OCI-LY1 (cell line): ENCODE results near the gene COX4I1.

ENCODE experiments used
- H2AFZ ChIP-seq: fragments of 200-600 bp; sonication (generic), shearing (Covaris generic); 2 replicates; pipeline ENCODE4 v1.6.0; 2014; ENCODE audit warnings: antibody characterized with exemption, mild to moderate bottlenecking, low read length
- H3F3A ChIP-seq: fragments of 200-600 bp; sonication (generic), shearing (Covaris generic); 2 replicates; pipeline ENCODE4 v1.6.0; 2014; ENCODE audit warnings: mild to moderate bottlenecking, antibody characterized with exemption, low read length, moderate library complexity; ENCODE audit not compliant: insufficient read depth
- H3K27ac ChIP-seq: fragments of 200-600 bp; sonication (generic); 2 replicates; pipeline ENCODE4 v1.5.1; 2014; ENCODE audit warnings: low read length, mixed run types, mild to moderate bottlenecking, low read depth; ENCODE audit not compliant: poor library complexity, severe bottlenecking
- H3K27me3 ChIP-seq: fragments of 200-600 bp; sonication (generic); 2 replicates; pipeline ENCODE4 v1.6.0; 2014; ENCODE audit warnings: antibody characterized with exemption, mild to moderate bottlenecking, low read length, moderate library complexity; ENCODE audit not compliant: insufficient read depth
- H3K36me3 ChIP-seq: fragments of 200-600 bp; sonication (generic); 2 replicates; pipeline ENCODE4 v1.6.1; 2014; ENCODE audit warnings: mild to moderate bottlenecking, antibody characterized with exemption, low read length, moderate library complexity, mixed read lengths; ENCODE audit not compliant: insufficient read depth
- H3K4me1 ChIP-seq: fragments of 200-600 bp; sonication (generic); 2 replicates; pipeline ENCODE4 v1.5.1; 2014; ENCODE audit warnings: mild to moderate bottlenecking, low read length, moderate library complexity; ENCODE audit not compliant: insufficient read depth, severe bottlenecking
- H3K4me2 ChIP-seq: fragments of 200-600 bp; sonication (generic), shearing (Covaris generic); 2 replicates; pipeline ENCODE4 v1.6.1; 2014; ENCODE audit warnings: low read length
- H3K4me3 ChIP-seq: fragments of 200-600 bp; sonication (generic); 2 replicates; pipeline ENCODE4 v1.5.1; 2014; ENCODE audit warnings: low read length, low read depth, mild to moderate bottlenecking, mixed read lengths; ENCODE audit not compliant: poor library complexity, severe bottlenecking
- H3K79me2 ChIP-seq: fragments of 200-600 bp; shearing (Covaris generic); 2 replicates; pipeline ENCODE4 v1.6.1; 2016; ENCODE audit warnings: mixed run types, low read length, mixed read lengths; ENCODE audit not compliant: insufficient read depth
- H3K9ac ChIP-seq: fragments of 200-600 bp; sonication (generic), shearing (Covaris generic); 2 replicates; pipeline ENCODE4 v1.6.1; 2014; ENCODE audit warnings: mild to moderate bottlenecking, low read length, mixed read lengths
- H3K9me2 ChIP-seq: fragments of 200-600 bp; sonication (generic), shearing (Covaris generic); 2 replicates; pipeline ENCODE4 v1.6.1; 2014; ENCODE audit warnings: low read depth, mild to moderate bottlenecking, low read length, mixed read lengths
- H3K9me3 ChIP-seq: fragments of 200-600 bp; shearing (Covaris generic); 2 replicates; pipeline ENCODE4 v1.6.1; 2014; ENCODE audit warnings: low read length, mixed read lengths
- H4K20me1 ChIP-seq: fragments of 200-600 bp; sonication (generic), shearing (Covaris generic); 2 replicates; pipeline ENCODE4 v1.6.0; 2016; ENCODE audit warnings: mild to moderate bottlenecking, low read length; ENCODE audit not compliant: insufficient read depth
- CTCF ChIP-seq: fragments of 200-600 bp; sonication (generic), shearing (Covaris generic); IDR thresholded peaks from 2 replicates; pipeline ENCODE4 v1.5.1; 2017; ENCODE audit warnings: mild to moderate bottlenecking, antibody characterized with exemption, low read length, moderate library complexity, mixed read lengths
- EZH2 ChIP-seq: fragments of 200-600 bp; sonication (generic), shearing (Covaris generic); IDR thresholded peaks from 2 replicates; pipeline ENCODE4 v1.8.0; 2017; ENCODE audit warnings: borderline replicate concordance, mixed run types, mild to moderate bottlenecking, antibody characterized with exemption, low read length, moderate library complexity, mixed read lengths

COX4I1 gene

DNA sequence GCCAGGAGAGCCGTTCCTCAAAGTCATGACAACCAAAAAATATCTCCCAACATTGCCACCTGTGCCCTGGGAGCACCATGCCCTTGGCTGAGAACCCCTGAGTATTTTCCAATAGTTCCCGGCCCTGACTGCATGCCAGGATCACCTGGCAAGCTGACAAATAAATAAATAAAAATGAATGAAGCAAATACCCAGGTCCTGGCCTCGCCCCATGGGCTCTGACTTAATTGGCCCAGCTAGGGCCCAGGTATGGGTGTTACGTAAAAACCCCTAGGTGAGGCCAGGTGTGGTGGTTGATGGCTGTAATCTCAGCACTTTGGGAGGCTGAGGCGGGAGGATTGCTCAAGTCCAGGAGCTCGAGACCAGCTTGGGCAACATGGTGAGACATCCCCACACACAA, 45.9 kb upstream of the COX4I1 start:
- no peak overlapping the region for H3K4me2 ChIP-seq
- no peaks in the 10 kb centered on the region for H3K9me3 ChIP-seq
- peaks cover 4% of the 10 kb centered on the region; the same call in 1 of the 2 replicates for H3F3A ChIP-seq
- H3K9me2 ChIP-seq: no peaks in the 10 kb centered on the region
- H3K9ac ChIP-seq: no peak overlapping the region
- H2AFZ ChIP-seq: no peak overlapping the region
- H3K27ac ChIP-seq: peak overlapping the region; percentile 35
- peaks cover 9% of the 10 kb centered on the region; the same call in 1 of the 2 replicates for H3K27me3 ChIP-seq
- TF ChIP-seq CTCF (no peak), EZH2 (no peak)
- H3K79me2 ChIP-seq: no peaks in the 10 kb centered on the region
- H4K20me1 ChIP-seq: no peaks in the 10 kb centered on the region
- no peaks in the 10 kb centered on the region for H3K36me3 ChIP-seq
- peaks cover 81% of the 10 kb centered on the region for H3K4me1 ChIP-seq
- no peak overlapping the region for H3K4me3 ChIP-seq

DNA sequence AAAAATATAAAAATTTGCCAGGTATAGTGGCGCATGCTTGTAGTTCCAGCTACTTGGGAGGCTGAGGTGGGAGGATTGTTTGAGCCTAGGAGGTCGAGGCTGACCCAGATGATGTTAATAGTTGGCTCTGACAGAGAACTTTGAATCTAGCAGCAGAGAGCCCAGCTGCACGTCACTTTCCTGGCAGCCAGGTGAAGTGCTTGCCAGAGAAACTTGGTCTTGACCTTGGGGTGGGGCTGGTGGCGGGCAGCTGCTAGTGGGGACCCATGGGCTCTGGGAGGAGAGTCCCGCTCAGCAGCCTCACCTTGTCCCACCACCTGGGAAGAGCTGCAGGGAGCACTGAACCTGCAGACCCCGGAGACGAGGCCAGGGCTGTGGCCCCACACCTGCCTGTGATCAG, 45.5 kb upstream of the COX4I1 start:
- peaks cover 85% of the 10 kb centered on the region for H3K4me1 ChIP-seq
- H3K27ac ChIP-seq: peak overlapping the region; percentile 32
- no peak overlapping the region for H3K4me2 ChIP-seq
- no peaks in the 10 kb centered on the region for H3K9me3 ChIP-seq
- no peak overlapping the region for H3K4me3 ChIP-seq
- H3K27me3 ChIP-seq: peaks cover 9% of the 10 kb centered on the region; the same call in 1 of the 2 replicates
- no peaks in the 10 kb centered on the region for H4K20me1 ChIP-seq
- H3K9me2 ChIP-seq: no peaks in the 10 kb centered on the region
- peaks cover 4% of the 10 kb centered on the region; the same call in 1 of the 2 replicates for H3F3A ChIP-seq
- no peaks in the 10 kb centered on the region for H3K36me3 ChIP-seq
- TF ChIP-seq EZH2 (no peak), CTCF (no peak)
- H3K79me2 ChIP-seq: no peaks in the 10 kb centered on the region
- H3K9ac ChIP-seq: no peak overlapping the region
- no peak overlapping the region for H2AFZ ChIP-seq

DNA sequence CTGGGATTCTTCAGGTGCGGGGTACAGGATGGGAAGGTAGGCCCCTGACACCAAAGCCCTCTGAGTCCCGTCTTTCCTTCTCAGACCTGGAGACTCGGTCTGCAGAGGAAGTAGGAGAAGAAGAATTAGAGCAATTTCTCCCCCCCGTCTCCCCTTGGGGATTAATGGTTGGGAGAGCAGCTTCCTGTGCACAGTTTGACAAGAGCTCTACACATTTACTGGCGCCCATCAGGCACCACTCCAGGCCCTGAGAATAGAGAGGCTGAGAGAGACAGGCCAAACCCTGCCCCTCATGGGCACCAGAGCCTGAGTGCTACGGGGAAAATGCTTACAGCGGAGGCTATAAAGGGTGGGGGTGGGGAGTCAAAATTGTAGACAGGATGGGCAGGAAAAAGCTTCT, 45.1 kb upstream of the COX4I1 start:
- H2AFZ ChIP-seq: no peak overlapping the region
- H3K36me3 ChIP-seq: no peaks in the 10 kb centered on the region
- no peak overlapping the region for H3K4me3 ChIP-seq
- peak overlapping the region; percentile 32 for H3K27ac ChIP-seq
- H3K4me1 ChIP-seq: peaks cover 88% of the 10 kb centered on the region
- H3K9ac ChIP-seq: no peak overlapping the region
- peaks cover 4% of the 10 kb centered on the region; the same call in 1 of the 2 replicates for H3F3A ChIP-seq
- no peak overlapping the region for H3K4me2 ChIP-seq
- H3K9me2 ChIP-seq: no peaks in the 10 kb centered on the region
- H3K79me2 ChIP-seq: no peaks in the 10 kb centered on the region
- H3K27me3 ChIP-seq: peaks cover 9% of the 10 kb centered on the region; the same call in 1 of the 2 replicates
- no peaks in the 10 kb centered on the region for H3K9me3 ChIP-seq
- TF ChIP-seq CTCF (no peak), EZH2 (no peak)
- H4K20me1 ChIP-seq: no peaks in the 10 kb centered on the region
